H1 (cell line): ENCODE results near the gene DMRT1. TPM values are rescaled to one million over a fixed set of nuclear protein-coding genes. Genes with fewer than 3 reads are reported as not detected.

ENCODE experiments used
- CTCF ChIA-PET: fragments of 300-600 bp; sonication (Branson Sonifier 250); formaldehyde crosslinking; loops from one replicate; lab custom pipeline; 2021; ENCODE audit not compliant: partially characterized antibody; lab: Charles Lee
- POLR2A ChIA-PET: fragments of 300-600 bp; sonication (Branson Sonifier 250); formaldehyde crosslinking; loops from one replicate; lab custom pipeline; 2021; ENCODE audit warnings: inconsistent platforms; ENCODE audit not compliant: partially characterized antibody; lab: Charles Lee
- DNase-seq, 2 experiments: peaks; one replicate each; pipeline versions ENCODE4 v3.0.0 to v3.0.0-alpha.2; 2010 to 2022; ENCODE audit warnings: low spot score in 2 of 2, low read depth in 1 of 2, mixed read lengths in 1 of 2
- FAIRE-seq: peaks from 2 replicates; lab custom pipeline; 2011; peaks lifted over from hg19 to GRCh38; lab: Jason Lieb, UNC
- H2AFZ ChIP-seq: 2 replicates; pipeline ENCODE4 v1.8.1; 2012; ENCODE audit warnings: low read length, inconsistent platforms
- H2AK5ac ChIP-seq: 2 replicates; pipeline ENCODE4 v1.6.1; 2013; ENCODE audit warnings: low read depth, low read length
- H2BK120ac ChIP-seq: replicated peaks from 2 replicates; pipeline ENCODE3; 2013; ENCODE audit warnings: low read depth, low read length, inconsistent platforms
- H2BK12ac ChIP-seq: 2 replicates; pipeline ENCODE4 v1.6.1; 2013; ENCODE audit warnings: low read depth, low read length
- H2BK15ac ChIP-seq: 2 replicates; pipeline ENCODE4 v1.6.1; 2013; ENCODE audit warnings: low read length
- H2BK20ac ChIP-seq: 2 replicates; pipeline ENCODE4 v1.6.1; 2013; ENCODE audit warnings: low read length
- H2BK5ac ChIP-seq: 2 replicates; pipeline ENCODE4 v1.6.1; 2013; ENCODE audit warnings: low read depth, low read length
- H3K14ac ChIP-seq: 2 replicates; pipeline ENCODE4 v1.6.1; 2013; ENCODE audit warnings: inconsistent platforms; ENCODE audit not compliant: insufficient read length
- H3K18ac ChIP-seq: 2 replicates; pipeline ENCODE4 v1.6.1; 2013; ENCODE audit warnings: low read length; ENCODE audit errors: extremely low read depth
- H3K23ac ChIP-seq: 2 replicates; pipeline ENCODE4 v1.6.1; 2013; ENCODE audit warnings: inconsistent platforms; ENCODE audit not compliant: insufficient read length
- H3K23me2 ChIP-seq: 2 replicates; pipeline ENCODE4 v1.6.1; 2013; ENCODE audit warnings: low read depth, low read length
- H3K27ac ChIP-seq: 2 replicates; pipeline ENCODE4 v1.6.1; 2011; ENCODE audit warnings: low read depth, low read length, inconsistent platforms
- H3K27me3 ChIP-seq, 4 experiments: replicated peaks in 1 of 4; 1 replicate in 1 of 4; 2 replicates in 3 of 4; pipeline versions ENCODE4 v1.6.1 to v1.8.1; 2011 to 2013; ENCODE audit warnings: low read length in 3 of 4, mild to moderate bottlenecking in 3 of 4, inconsistent platforms in 2 of 4, mixed read lengths in 2 of 4, moderate library complexity in 1 of 4; ENCODE audit not compliant: control insufficient read depth in 3 of 4, insufficient read depth in 3 of 4; ENCODE audit errors: extremely low read depth in 1 of 4
- H3K36me3 ChIP-seq, 4 experiments: 2 replicates each; pipeline versions ENCODE4 v1.6.1 to v1.8.1; 2011 to 2013; ENCODE audit warnings: mild to moderate bottlenecking in 4 of 4, low read length in 3 of 4, moderate library complexity in 2 of 4, control low read depth in 1 of 4, inconsistent platforms in 1 of 4; ENCODE audit not compliant: insufficient read depth in 4 of 4, control insufficient read depth in 2 of 4
- H3K4ac ChIP-seq: replicated peaks from 2 replicates; pipeline ENCODE3; 2013; ENCODE audit warnings: low read length, low read depth, mixed read lengths, inconsistent platforms; ENCODE audit not compliant: insufficient read length
- H3K4me1 ChIP-seq, 4 experiments: replicated peaks in 1 of 4; 1 replicate in 1 of 4; 2 replicates in 3 of 4; pipeline versions ENCODE4 v1.6.1 to v1.8.1; 2011 to 2013; ENCODE audit warnings: low read length in 3 of 4, inconsistent platforms in 2 of 4, mixed read lengths in 1 of 4; ENCODE audit not compliant: insufficient read depth in 4 of 4, control insufficient read depth in 3 of 4
- H3K4me2 ChIP-seq, 2 experiments: 2 replicates each; pipeline versions ENCODE4 v1.6.1 to v1.8.1; 2011 to 2013; ENCODE audit warnings: low read depth in 2 of 2, low read length in 2 of 2, control low read depth in 1 of 2, inconsistent platforms in 1 of 2, mild to moderate bottlenecking in 1 of 2; ENCODE audit not compliant: insufficient read depth in 1 of 2
- H3K4me3 ChIP-seq, 4 experiments: fragments of 200-600, 300-600 bp in 1 of 4; sonication (generic), shearing (Covaris generic), sonication (Bioruptor Twin) in 1 of 4; 2 replicates each; pipeline versions ENCODE4 v1.5.1 to v1.8.1; 2011 to 2016; ENCODE audit warnings: low read length in 4 of 4, low read depth in 3 of 4, control low read depth in 2 of 4, inconsistent platforms in 2 of 4, mild to moderate bottlenecking in 2 of 4, mixed read lengths in 1 of 4, moderate library complexity in 1 of 4; ENCODE audit not compliant: insufficient read depth in 2 of 4; ENCODE audit errors: extremely low read depth in 1 of 4
- H3K56ac ChIP-seq: replicated peaks from 2 replicates; pipeline ENCODE3; 2013; ENCODE audit warnings: low read depth, mild to moderate bottlenecking, mixed read lengths, low read length, inconsistent platforms; ENCODE audit not compliant: insufficient read length
- H3K79me1 ChIP-seq: 2 replicates; pipeline ENCODE4 v1.6.1; 2013; ENCODE audit warnings: low read depth, low read length, control low read depth
- H3K79me2 ChIP-seq, 2 experiments: 2 replicates each; pipeline versions ENCODE4 v1.6.1 to v1.8.1; 2012 to 2013; ENCODE audit warnings: low read length in 2 of 2, mild to moderate bottlenecking in 2 of 2, inconsistent platforms in 1 of 2; ENCODE audit not compliant: insufficient read depth in 2 of 2, control insufficient read depth in 1 of 2
- H3K9ac ChIP-seq, 4 experiments: replicated peaks in 1 of 4; 1 replicate in 1 of 4; 2 replicates in 3 of 4; pipeline versions ENCODE4 v1.6.1 to v1.8.1; 2011 to 2013; ENCODE audit warnings: low read depth in 3 of 4, low read length in 3 of 4, control low read depth in 2 of 4, mild to moderate bottlenecking in 2 of 4, moderate library complexity in 2 of 4, inconsistent platforms in 1 of 4; ENCODE audit errors: extremely low read depth in 1 of 4
- H3K9me3 ChIP-seq, 2 experiments: 2 replicates each; pipeline versions ENCODE4 v1.6.1 to v1.8.1; 2012 to 2013; ENCODE audit warnings: mild to moderate bottlenecking in 2 of 2, moderate library complexity in 2 of 2, control low read depth in 1 of 2, inconsistent platforms in 1 of 2, low read depth in 1 of 2, low read length in 1 of 2, mixed read lengths in 1 of 2; ENCODE audit not compliant: insufficient read depth in 2 of 2
- H4K20me1 ChIP-seq, 2 experiments: replicated peaks in 1 of 2; 2 replicates each; pipeline versions ENCODE3 to v1.8.1; 2011 to 2013; ENCODE audit warnings: inconsistent platforms in 2 of 2, low read length in 2 of 2, mild to moderate bottlenecking in 1 of 2; ENCODE audit not compliant: insufficient read depth in 2 of 2, control insufficient read depth in 1 of 2
- H4K5ac ChIP-seq: 2 replicates; pipeline ENCODE4 v1.6.1; 2013; ENCODE audit warnings: low read length, low read depth, mixed read lengths, inconsistent platforms; ENCODE audit not compliant: insufficient read length
- H4K8ac ChIP-seq: 2 replicates; pipeline ENCODE4 v1.8.0; 2013; ENCODE audit warnings: mild to moderate bottlenecking, moderate library complexity, low read length, inconsistent platforms; ENCODE audit not compliant: insufficient read depth; ENCODE audit errors: extremely low read depth
- H4K91ac ChIP-seq: replicated peaks from 2 replicates; pipeline ENCODE3; 2013; ENCODE audit warnings: low read length, mixed read lengths, inconsistent platforms; ENCODE audit not compliant: insufficient read length
- BACH1 ChIP-seq: IDR thresholded peaks from 2 replicates; pipeline ENCODE4 v1.6.1; 2012; ENCODE audit warnings: low read length, improper control_type of control experiment
- BRCA1 ChIP-seq: IDR thresholded peaks from 2 replicates; pipeline ENCODE4 v1.6.1; 2012; ENCODE audit warnings: low read depth, low read length, improper control_type of control experiment
- RBBP5 ChIP-seq: IDR thresholded peaks from 2 replicates; pipeline ENCODE4 v1.7.1; 2012; ENCODE audit warnings: low read depth, mild to moderate bottlenecking, inconsistent platforms, low read length, moderate library complexity, borderline replicate concordance
- SIRT6 ChIP-seq: IDR thresholded peaks from one replicate; pipeline ENCODE4 v1.7.1; 2012; ENCODE audit warnings: low read length, inconsistent platforms
- TEAD4 ChIP-seq: IDR thresholded peaks from 2 replicates; pipeline ENCODE4 v1.6.1; 2012; ENCODE audit warnings: low read depth, low read length, inconsistent platforms, mixed read lengths
- WGBS, 2 experiments: shearing (Covaris generic) in 1 of 2; methylation state at CpG; one replicate each; pipeline versions ENCODE4 v1.1.6 to v1.1.7; 2013 to 2015; ENCODE audit warnings: low lambda C conversion rate in 2 of 2, mixed read lengths in 2 of 2, inconsistent platforms in 1 of 2, low coverage in 1 of 2, missing lambda C conversion rate in 1 of 2; ENCODE audit not compliant: insufficient replicate concordance in 2 of 2, insufficient coverage in 1 of 2, insufficient read length in 1 of 2; ENCODE audit errors: extremely low coverage in 1 of 2, missing lambda C conversion rate in 1 of 2; 5-methylcytosine and 5-hydroxymethylcytosine counted together
- polyA plus RNA-seq, 7 experiments: library from polyadenylated mRNA; depleted of rRNA in 3 of 7; stranded (reverse) in 5 of 7; unstranded in 2 of 7; fragments of >200 nt in 5 of 7; fragments of 200-250 nt in 2 of 7; gene quantifications; 1 replicate in 5 of 7; 2 replicates in 1 of 7; 4 replicates in 1 of 7; pipeline versions ENCODE4 v1.2.1 to v1.2.3, GENCODE V29; 2011 to 2013; ENCODE audit warnings: missing spikeins in 2 of 7, mixed read lengths in 2 of 7
- total RNA-seq: library from RNA; stranded (reverse); fragmentation: NEBNext Ultra II Directional; extraction: Animal tissue kit (Norgen Biotek cat#: 25700); gene quantifications from 2 replicates; pipeline ENCODE4 v1.2.1, GENCODE V29; 2021

Gene DMRT1
- total and polyA plus RNA-seq, 2 of the 8 experiments (the other 6 are each of a cell fraction or from before 2014, with no cell fraction given) = 0.15 TPM; not detected in 1

GRCh38 chr9:805151-805550, 36.3 kb upstream of the DMRT1 start:
- H4K91ac ChIP-seq = no peak overlapping the region
- no peak overlapping the region for H2AFZ ChIP-seq
- no peak overlapping the region for H2AK5ac ChIP-seq
- H3K79me2 ChIP-seq = no peaks in the 10 kb centered on the region
- no peak overlapping the region for H4K8ac ChIP-seq
- H3K36me3 ChIP-seq = no peaks in the 10 kb centered on the region
- peaks cover 6% of the 10 kb centered on the region for H3K23me2 ChIP-seq
- H3K23ac ChIP-seq = no peak overlapping the region
- H3K4me1 ChIP-seq = no peaks in the 10 kb centered on the region
- FAIRE-seq = no peak
- DNase-seq = no peak
- H3K79me1 ChIP-seq = no peaks in the 10 kb centered on the region
- H3K9ac ChIP-seq = no peak overlapping the region
- no peaks in the 10 kb centered on the region for H3K9me3 ChIP-seq
- H3K4me3 ChIP-seq = no peak overlapping the region
- no peak overlapping the region for H3K4ac ChIP-seq
- no peak overlapping the region for H3K18ac ChIP-seq
- no peaks in the 10 kb centered on the region for H4K20me1 ChIP-seq
- H3K27ac ChIP-seq = no peak overlapping the region
- H2BK12ac ChIP-seq = no peak overlapping the region
- H2BK120ac ChIP-seq = no peak overlapping the region
- 97% methylated on average over 3 of the region's 3 CpGs; no CpG with 5 or more reads in 1 of the 2 experiments for WGBS, 2 experiments
- TF ChIP-seq TEAD4 (no peak), BACH1 (no peak), BRCA1 (no peak), RBBP5 (no peak), SIRT6 (no peak)
- no peak overlapping the region for H3K14ac ChIP-seq
- H2BK15ac ChIP-seq = no peak overlapping the region
- no peaks in the 10 kb centered on the region for H3K27me3 ChIP-seq
- no peak overlapping the region for H4K5ac ChIP-seq
- POLR2A ChIA-PET = interaction anchor here (0.6 kb wide), 1 partner anchor 18 kb away, joined by 3 read pairs; no protein-coding TSS in a partner anchor
- H2BK5ac ChIP-seq = no peak overlapping the region
- H2BK20ac ChIP-seq = no peak overlapping the region
- no peak overlapping the region for H3K4me2 ChIP-seq
- CTCF ChIA-PET = interaction anchor here (0.6 to 2.6 kb wide), 9 partner anchors 17 to 454 kb away, joined by 3 to 7 read pairs (median 4); no protein-coding TSS in a partner anchor
- no peak overlapping the region for H3K56ac ChIP-seq
